Body of pancreas (tissue), 4 donors: ENCODE data around the gene RCVRN.

ENCODE experiments used
- POLR2A ChIP-seq, 3 donors: fragments of 450-650 bp; IDR thresholded peaks; one replicate each; pipeline ENCODE4 v1.6.1; 2016; ENCODE audit warnings: antibody characterized with exemption in 3 of 3, mild to moderate bottlenecking in 2 of 3
- TF ChIP-seq, protein P1 (sequence below), 7 experiments: fragments of 450-650 bp in 4 of 7; fragments of 200-600 bp in 3 of 7; sonication (generic) in 3 of 7; IDR thresholded peaks; one replicate each; pipeline ENCODE4 v1.5.1; 2016 to 2019; ENCODE audit warnings: antibody characterized with exemption in 7 of 7

DNA sequence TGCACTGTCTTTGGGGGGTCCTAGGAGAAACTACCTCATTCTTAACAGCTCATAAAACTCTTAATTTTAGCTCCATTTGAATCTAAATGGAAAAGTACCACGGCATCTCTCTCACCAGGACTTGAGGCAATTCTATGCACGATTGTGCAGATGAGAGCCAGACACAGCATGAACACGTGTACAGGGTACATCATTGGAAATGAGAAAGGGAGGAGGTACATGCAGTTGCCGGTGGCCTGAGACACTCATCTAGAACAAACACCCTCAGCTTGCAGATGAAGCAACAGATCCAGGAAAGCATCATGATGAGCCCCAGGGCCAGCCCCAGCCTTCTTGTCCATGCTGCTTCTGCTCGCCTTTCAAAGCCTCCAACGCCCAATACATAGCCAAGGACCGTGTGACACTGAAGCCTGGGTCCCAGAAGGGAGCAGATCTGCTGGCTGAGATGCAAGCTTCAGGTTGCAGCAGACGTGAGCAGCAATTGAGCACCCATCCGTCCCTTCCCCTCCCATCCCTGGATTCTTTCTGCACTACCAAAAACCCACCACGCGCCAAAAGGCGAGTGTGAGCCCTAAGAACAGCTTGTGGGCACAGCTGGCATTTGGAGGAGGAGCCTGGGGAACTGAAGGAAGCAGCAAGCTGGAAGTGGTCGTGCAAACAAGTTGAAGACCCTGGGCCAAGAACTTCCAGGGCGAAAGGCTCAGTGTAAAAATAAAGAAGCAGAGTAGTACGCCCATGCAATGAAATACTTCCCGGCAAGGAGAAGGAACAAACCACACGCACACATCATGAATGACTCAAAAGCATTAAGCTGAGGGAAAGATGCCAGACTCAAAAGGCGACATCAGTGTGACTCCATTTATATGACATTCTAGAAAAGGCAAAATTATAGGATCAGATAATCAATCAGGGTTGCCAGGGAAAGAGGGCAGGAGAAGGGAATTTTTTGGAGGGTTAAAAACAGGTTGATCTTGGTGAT is 7.3 kb upstream of the RCVRN start:
- no peak for TF ChIP-seq POLR2A (IDR thresholded peaks at IDR 0.05)
- TF ChIP-seq, protein P1, sequence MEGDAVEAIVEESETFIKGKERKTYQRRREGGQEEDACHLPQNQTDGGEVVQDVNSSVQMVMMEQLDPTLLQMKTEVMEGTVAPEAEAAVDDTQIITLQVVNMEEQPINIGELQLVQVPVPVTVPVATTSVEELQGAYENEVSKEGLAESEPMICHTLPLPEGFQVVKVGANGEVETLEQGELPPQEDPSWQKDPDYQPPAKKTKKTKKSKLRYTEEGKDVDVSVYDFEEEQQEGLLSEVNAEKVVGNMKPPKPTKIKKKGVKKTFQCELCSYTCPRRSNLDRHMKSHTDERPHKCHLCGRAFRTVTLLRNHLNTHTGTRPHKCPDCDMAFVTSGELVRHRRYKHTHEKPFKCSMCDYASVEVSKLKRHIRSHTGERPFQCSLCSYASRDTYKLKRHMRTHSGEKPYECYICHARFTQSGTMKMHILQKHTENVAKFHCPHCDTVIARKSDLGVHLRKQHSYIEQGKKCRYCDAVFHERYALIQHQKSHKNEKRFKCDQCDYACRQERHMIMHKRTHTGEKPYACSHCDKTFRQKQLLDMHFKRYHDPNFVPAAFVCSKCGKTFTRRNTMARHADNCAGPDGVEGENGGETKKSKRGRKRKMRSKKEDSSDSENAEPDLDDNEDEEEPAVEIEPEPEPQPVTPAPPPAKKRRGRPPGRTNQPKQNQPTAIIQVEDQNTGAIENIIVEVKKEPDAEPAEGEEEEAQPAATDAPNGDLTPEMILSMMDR (IDR thresholded peaks at IDR 0.05), result no peak
